OCI-LY1 (cell line): ENCODE results near the gene HEY2.

Source experiments
- EZH2 ChIP-seq: fragments of 200-600 bp; sonication (generic), shearing (Covaris generic); IDR thresholded peaks from 2 replicates; pipeline ENCODE4 v1.8.0; 2017; ENCODE audit warnings: borderline replicate concordance, mixed run types, mild to moderate bottlenecking, antibody characterized with exemption, low read length, moderate library complexity, mixed read lengths
- TF ChIP-seq, protein P1 (sequence below): fragments of 200-600 bp; sonication (generic), shearing (Covaris generic); IDR thresholded peaks from 2 replicates; pipeline ENCODE4 v1.5.1; 2017; ENCODE audit warnings: mild to moderate bottlenecking, antibody characterized with exemption, low read length, moderate library complexity, mixed read lengths

DNA sequence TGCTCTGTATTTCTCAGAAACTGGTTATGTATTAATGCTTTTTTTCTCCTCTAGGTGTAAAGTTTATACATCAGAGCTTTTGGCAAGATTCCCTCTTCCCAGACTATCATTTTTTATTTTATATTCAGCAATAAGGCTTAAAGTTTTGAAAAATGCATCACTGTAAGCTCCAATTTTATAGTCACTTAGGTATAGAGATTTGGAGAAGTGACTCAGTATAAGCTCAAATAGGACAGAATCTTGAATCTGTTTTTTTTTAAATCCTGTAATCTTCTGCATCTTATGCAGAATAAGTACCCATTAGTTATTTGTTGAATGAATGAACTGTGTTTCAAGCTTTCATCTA is 42.4 kb downstream of the HEY2 start:
- TF ChIP-seq EZH2 = no peak
- TF ChIP-seq, protein P1, sequence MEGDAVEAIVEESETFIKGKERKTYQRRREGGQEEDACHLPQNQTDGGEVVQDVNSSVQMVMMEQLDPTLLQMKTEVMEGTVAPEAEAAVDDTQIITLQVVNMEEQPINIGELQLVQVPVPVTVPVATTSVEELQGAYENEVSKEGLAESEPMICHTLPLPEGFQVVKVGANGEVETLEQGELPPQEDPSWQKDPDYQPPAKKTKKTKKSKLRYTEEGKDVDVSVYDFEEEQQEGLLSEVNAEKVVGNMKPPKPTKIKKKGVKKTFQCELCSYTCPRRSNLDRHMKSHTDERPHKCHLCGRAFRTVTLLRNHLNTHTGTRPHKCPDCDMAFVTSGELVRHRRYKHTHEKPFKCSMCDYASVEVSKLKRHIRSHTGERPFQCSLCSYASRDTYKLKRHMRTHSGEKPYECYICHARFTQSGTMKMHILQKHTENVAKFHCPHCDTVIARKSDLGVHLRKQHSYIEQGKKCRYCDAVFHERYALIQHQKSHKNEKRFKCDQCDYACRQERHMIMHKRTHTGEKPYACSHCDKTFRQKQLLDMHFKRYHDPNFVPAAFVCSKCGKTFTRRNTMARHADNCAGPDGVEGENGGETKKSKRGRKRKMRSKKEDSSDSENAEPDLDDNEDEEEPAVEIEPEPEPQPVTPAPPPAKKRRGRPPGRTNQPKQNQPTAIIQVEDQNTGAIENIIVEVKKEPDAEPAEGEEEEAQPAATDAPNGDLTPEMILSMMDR = no peak
